Measurements from ENCODE around the gene DKK1. TPM values are rescaled to one million over a fixed set of nuclear protein-coding genes. Genes with fewer than 3 reads are reported as not detected.

Gene DKK1
- total and polyA plus RNA-seq, 11 donors = 0.11 to 7.0 (median 0.62) TPM; not detected in 4

GRCh38 chr10:52268790-52269189 lies 45.3 kb upstream of the DKK1 start:
- ATAC-seq (no peak), DNase-seq (no peak)
- no peak overlapping the region for H3K27ac ChIP-seq
- no peak overlapping the region for H3K4me3 ChIP-seq
- no peaks in the 10 kb centered on the region for H3K27me3 ChIP-seq
- no peak for TF ChIP-seq CTCF (IDR thresholded peaks at IDR 0.05)
- TF ChIP-seq POLR2A (IDR thresholded peaks at IDR 0.05) = no peak
- peaks cover 0 to 12% (median 0%) of the 10 kb centered on the region in 9 donors for H3K36me3 ChIP-seq
- 82 to 94% (median 87%) methylated on average over 2 of the region's 2 CpGs for WGBS, 4 donors
- no peaks in the 10 kb centered on the region for H3K4me1 ChIP-seq
- no peaks in the 10 kb centered on the region for H3K9me3 ChIP-seq
- intact Hi-C loops (cut with DNase I) = no loop called here

GRCh38 chr10:52269233-52269632 lies 44.8 kb upstream of the DKK1 start:
- TF ChIP-seq CTCF (IDR thresholded peaks at IDR 0.05) (no peak), POLR2A (IDR thresholded peaks at IDR 0.05) (no peak)
- Histone ChIP-seq H3K27me3 (no peaks in the 10 kb centered on the region), H3K9me3 (no peaks in the 10 kb centered on the region), H3K27ac (no peak overlapping the region), H3K36me3 (peaks cover 0 to 12% (median 0%) of the 10 kb centered on the region in 9 donors), H3K4me1 (no peaks in the 10 kb centered on the region), H3K4me3 (no peak overlapping the region)
- intact Hi-C loops (cut with DNase I) = no loop called here
- 85 to 89% (median 87%) methylated on average over 4 of the region's 4 CpGs for WGBS, 4 donors
- ATAC-seq = no peak
- no peak for DNase-seq

- no peak overlapping the region for H3K4me3 ChIP-seq
- peaks cover 0 to 14% (median 0%) of the 10 kb centered on the region in 12 donors for H3K9me3 ChIP-seq
- ATAC-seq (no peak), DNase-seq (no peak)
- peaks cover 0 to 5% (median 0%) of the 10 kb centered on the region in 12 donors for H3K4me1 ChIP-seq
- no peak overlapping the region for H3K27ac ChIP-seq
- TF ChIP-seq CTCF (IDR thresholded peaks at IDR 0.05) (no peak), POLR2A (IDR thresholded peaks at IDR 0.05) (no peak)
- 88 to 95% (median 93%) methylated on average over 2 of the region's 2 CpGs for WGBS, 4 donors
- H3K27me3 ChIP-seq = no peaks in the 10 kb centered on the region
- intact Hi-C loops (cut with DNase I) = no loop called here
- H3K36me3 ChIP-seq = peaks cover 0 to 12% (median 0%) of the 10 kb centered on the region in 9 donors
Measured at GRCh38 chr10:52276163-52276562, 37.9 kb upstream of the DKK1 start.

GRCh38 chr10:52276986-52277385 lies 37.1 kb upstream of the DKK1 start:
- DNase-seq (no peak), ATAC-seq (no peak)
- no peaks in the 10 kb centered on the region for H3K27me3 ChIP-seq
- WGBS, 4 donors = 55 to 75% (median 66%) methylated on average over 1 of the region's 1 CpG
- H3K4me3 ChIP-seq = no peak overlapping the region
- TF ChIP-seq CTCF (IDR thresholded peaks at IDR 0.05) = no peak
- TF ChIP-seq POLR2A (IDR thresholded peaks at IDR 0.05) = no peak
- peaks cover 0 to 5% (median 0%) of the 10 kb centered on the region in 12 donors for H3K4me1 ChIP-seq
- intact Hi-C loops (cut with DNase I) = no loop called here
- H3K36me3 ChIP-seq = peaks cover 0 to 6% (median 0%) of the 10 kb centered on the region in 9 donors
- no peak overlapping the region for H3K27ac ChIP-seq
- H3K9me3 ChIP-seq = peaks cover 0 to 14% (median 0%) of the 10 kb centered on the region in 12 donors
